SU-DHL-6 (cell line): Measurements from ENCODE around the gene SLC8A1.

Experiments used
- H2AFZ ChIP-seq: fragments of 200-600 bp; sonication (generic); 2 replicates; pipeline ENCODE4 v1.6.1; 2014; ENCODE audit warnings: low read depth, mild to moderate bottlenecking, moderate library complexity, mixed read lengths, antibody characterized with exemption, low read length; ENCODE audit not compliant: severe bottlenecking
- H3F3A ChIP-seq: fragments of 200-600 bp; shearing (Covaris generic); 2 replicates; pipeline ENCODE4 v1.6.0; 2016; ENCODE audit warnings: antibody characterized with exemption, mild to moderate bottlenecking; ENCODE audit not compliant: insufficient read depth
- H3K27ac ChIP-seq: fragments of 200-600 bp; sonication (generic); 2 replicates; pipeline ENCODE4 v1.5.1; 2016; ENCODE audit warnings: low read depth, mild to moderate bottlenecking, low read length, moderate library complexity, mixed read lengths
- H3K27me3 ChIP-seq: fragments of 200-600 bp; sonication (generic), shearing (Covaris generic); 2 replicates; pipeline ENCODE4 v1.6.0; 2014; ENCODE audit warnings: mild to moderate bottlenecking, low read length
- H3K36me3 ChIP-seq: fragments of 200-600 bp; sonication (generic); 2 replicates; pipeline ENCODE4 v1.6.1; 2014; ENCODE audit warnings: mild to moderate bottlenecking, low read length, mixed read lengths
- H3K4me2 ChIP-seq: fragments of 300-600, 200-600 bp; shearing (Covaris generic), sonication (generic); 2 replicates; pipeline ENCODE4 v1.6.0; 2014; ENCODE audit warnings: low read length, low read depth, mild to moderate bottlenecking; ENCODE audit not compliant: poor library complexity, severe bottlenecking
- H3K4me3 ChIP-seq: fragments of 200-600 bp; sonication (generic); 2 replicates; pipeline ENCODE4 v1.5.1; 2014; ENCODE audit warnings: antibody characterized with exemption, low read length, mild to moderate bottlenecking, mixed read lengths; ENCODE audit not compliant: insufficient read depth, poor library complexity, severe bottlenecking
- H3K79me2 ChIP-seq: fragments of 200-600 bp; sonication (generic); 2 replicates; pipeline ENCODE4 v1.6.1; 2014; ENCODE audit warnings: mild to moderate bottlenecking, low read length, moderate library complexity; ENCODE audit not compliant: insufficient read depth
- H3K9ac ChIP-seq: fragments of 200-600 bp; sonication (generic); 2 replicates; pipeline ENCODE4 v1.7.0; 2014; ENCODE audit warnings: mild to moderate bottlenecking, low read length
- H3K9me2 ChIP-seq: fragments of 200-600 bp; sonication (generic); replicated peaks from 2 replicates; pipeline ENCODE4 v1.6.1; 2014; ENCODE audit warnings: low read length; ENCODE audit not compliant: insufficient read depth
- H3K9me3 ChIP-seq: fragments of 200-600 bp; sonication (generic); 2 replicates; pipeline ENCODE4 v1.6.1; 2014; ENCODE audit warnings: low read length, mixed read lengths; ENCODE audit not compliant: insufficient read depth
- H4K20me1 ChIP-seq: fragments of 200-600 bp; sonication (generic); 2 replicates; pipeline ENCODE4 v1.6.1; 2014; ENCODE audit warnings: low read depth, mild to moderate bottlenecking, antibody characterized with exemption, low read length, moderate library complexity, mixed read lengths
- CTCF ChIP-seq: fragments of 200-600 bp; sonication (generic); IDR thresholded peaks from one replicate; pipeline ENCODE4 v1.5.1; 2017; ENCODE audit warnings: antibody characterized with exemption, mild to moderate bottlenecking, low read length, moderate library complexity; ENCODE audit not compliant: insufficient read depth, poor library complexity, severe bottlenecking
- EZH2phosphoT487 ChIP-seq: fragments of 200-600 bp; sonication (generic), shearing (Covaris generic); conservative IDR thresholded peaks from 2 replicates; pipeline ENCODE4 v1.6.1; 2018; ENCODE audit warnings: mild to moderate bottlenecking, antibody characterized with exemption, low read length, moderate library complexity, mixed read lengths

The SLC8A1 gene

GRCh38 chr2:40397765-40398164 is 54.1 kb downstream of the SLC8A1 start:
- H3K9me3 ChIP-seq, result no peaks in the 10 kb centered on the region
- no peak overlapping the region for H3K4me2 ChIP-seq
- TF ChIP-seq CTCF, result no peak
- no peak for TF ChIP-seq EZH2phosphoT487
- H3K79me2 ChIP-seq, result no peaks in the 10 kb centered on the region
- no peak overlapping the region for H2AFZ ChIP-seq
- H3K4me3 ChIP-seq, result no peak overlapping the region
- H3K36me3 ChIP-seq, result no peaks in the 10 kb centered on the region
- no peaks in the 10 kb centered on the region for H4K20me1 ChIP-seq
- H3K27ac ChIP-seq, result no peak overlapping the region
- no peaks in the 10 kb centered on the region for H3F3A ChIP-seq
- no peak overlapping the region for H3K9ac ChIP-seq
- H3K27me3 ChIP-seq, result no peaks in the 10 kb centered on the region
- no peaks in the 10 kb centered on the region for H3K9me2 ChIP-seq

GRCh38 chr2:40396124-40396523 is 55.8 kb downstream of the SLC8A1 start:
- no peak overlapping the region for H3K4me3 ChIP-seq
- H3K79me2 ChIP-seq, result no peaks in the 10 kb centered on the region
- H3K27me3 ChIP-seq, result no peaks in the 10 kb centered on the region
- H3K9me3 ChIP-seq, result no peaks in the 10 kb centered on the region
- no peaks in the 10 kb centered on the region for H3F3A ChIP-seq
- no peak for TF ChIP-seq EZH2phosphoT487
- no peaks in the 10 kb centered on the region for H3K9me2 ChIP-seq
- no peak overlapping the region for H3K27ac ChIP-seq
- H2AFZ ChIP-seq, result no peak overlapping the region
- H3K4me2 ChIP-seq, result no peak overlapping the region
- no peaks in the 10 kb centered on the region for H4K20me1 ChIP-seq
- H3K36me3 ChIP-seq, result no peaks in the 10 kb centered on the region
- H3K9ac ChIP-seq, result no peak overlapping the region

GRCh38 chr2:40395169-40396073 is 56.5 kb downstream of the SLC8A1 start:
- H3K79me2 ChIP-seq, result no peaks in the 10 kb centered on the region
- H3K4me3 ChIP-seq, result no peak overlapping the region
- no peaks in the 10 kb centered on the region for H3F3A ChIP-seq
- H3K27me3 ChIP-seq, result no peaks in the 10 kb centered on the region
- no peaks in the 10 kb centered on the region for H3K9me3 ChIP-seq
- no peak for TF ChIP-seq EZH2phosphoT487
- TF ChIP-seq CTCF, result no peak
- no peak overlapping the region for H3K27ac ChIP-seq
- no peaks in the 10 kb centered on the region for H3K9me2 ChIP-seq
- H3K36me3 ChIP-seq, result no peaks in the 10 kb centered on the region
- H4K20me1 ChIP-seq, result no peaks in the 10 kb centered on the region
- no peak overlapping the region for H2AFZ ChIP-seq
- H3K4me2 ChIP-seq, result no peak overlapping the region
- H3K9ac ChIP-seq, result no peak overlapping the region

- Histone ChIP-seq H3K79me2 (no peaks in the 10 kb centered on the region), H4K20me1 (no peaks in the 10 kb centered on the region), H3F3A (no peaks in the 10 kb centered on the region), H3K9me3 (no peaks in the 10 kb centered on the region), H3K9me2 (no peaks in the 10 kb centered on the region), H3K4me3 (no peak overlapping the region), H3K4me2 (no peak overlapping the region), H3K9ac (no peak overlapping the region), H3K27me3 (no peaks in the 10 kb centered on the region), H2AFZ (no peak overlapping the region), H3K36me3 (no peaks in the 10 kb centered on the region), H3K27ac (no peak overlapping the region)
- no peak for TF ChIP-seq EZH2phosphoT487
- no peak for TF ChIP-seq CTCF
Measured at GRCh38 chr2:40394597-40394996, 57.3 kb downstream of the SLC8A1 start.
